Ovary (tissue), 9 donors: ENCODE measurements around the gene EXD3. TPM values are rescaled to one million over a fixed set of nuclear protein-coding genes. Genes with fewer than 3 reads are reported as not detected.

Source experiments
- DNase-seq, 5 donors: peaks; one replicate each; pipeline ENCODE4 v3.0.0-alpha.2; 2019 to 2020
- H3K27ac ChIP-seq, 2 donors: fragments of 200-600 bp; one replicate each; pipeline versions ENCODE4 v1.5.1 to v1.8.0; 2019 to 2022
- H3K27me3 ChIP-seq: fragments of 200-600 bp; one replicate; pipeline ENCODE4 v1.8.0; 2022
- H3K36me3 ChIP-seq: fragments of 200-600 bp; sonication (generic); one replicate; pipeline ENCODE4 v1.5.1; 2019
- H3K4me1 ChIP-seq: one replicate; pipeline ENCODE4 v1.8.1; 2013; ENCODE audit warnings: mild to moderate bottlenecking, moderate library complexity; ENCODE audit not compliant: insufficient read depth
- H3K4me3 ChIP-seq: fragments of 200-600 bp; sonication (generic); one replicate; pipeline ENCODE4 v1.5.1; 2017
- H3K9me3 ChIP-seq, 2 donors: fragments of 200-600 bp in 1 of 2; sonication (generic) in 1 of 2; one replicate each; pipeline versions ENCODE4 v1.5.1 to v1.8.1; 2013 to 2019; ENCODE audit warnings: mild to moderate bottlenecking in 1 of 2, moderate library complexity in 1 of 2
- EP300 ChIP-seq: sonication (generic); formaldehyde crosslinking; IDR thresholded peaks from one replicate; pipeline ENCODE4 v1.6.1; 2017; ENCODE audit warnings: antibody characterized with exemption
- POLR2A ChIP-seq: fragments of 450-650 bp; IDR thresholded peaks from one replicate; pipeline ENCODE4 v1.6.1; 2017; ENCODE audit warnings: antibody characterized with exemption, mild to moderate bottlenecking, moderate library complexity
- WGBS, 3 donors: extraction: QIAGEN DNeasy Blood & Tissue Kit in 1 of 3; methylation state at CpG; one replicate each; pipeline versions ENCODE4 v1.1.5 to v1.1.7; 2013 to 2017; 5-methylcytosine and 5-hydroxymethylcytosine counted together
- intact Hi-C, 4 donors: fragments of 100-400 bp; cut with DNase I; formaldehyde crosslinking; loops; one replicate each; pipeline versions ENCODE4 v1.11.0 to v1.15.1; 2022 to 2023
- polyA plus RNA-seq, 2 donors: library from polyadenylated mRNA; stranded (reverse); fragments of 200-250 nt in 1 of 2; fragments of 350-450 nt in 1 of 2; fragmentation: Illumina TruSeq in 1 of 2; extraction: RNeasy Lipid Tissue Mini Kit (QIAGEN cat#74804) in 1 of 2; gene quantifications; one replicate each; pipeline ENCODE4 v1.2.3, GENCODE V29; 2013 to 2014
- total RNA-seq, 7 donors: library from RNA; depleted of rRNA in 2 of 7; stranded (reverse); fragments of >200 nt in 2 of 7; fragmentation: NEBNext Ultra II Directional in 3 of 7; extraction: Animal tissue kit (Norgen Biotek cat#: 25700) in 3 of 7; gene quantifications; one replicate each; pipeline versions ENCODE4 v1.1.0 to v1.2.4, GENCODE V29; 2016 to 2023
- TF ChIP-seq, protein P1 (sequence below), 3 donors: fragments of 450-650 bp in 2 of 3; fragments of 200-600 bp in 1 of 3; IDR thresholded peaks; one replicate each; pipeline versions ENCODE4 v1.5.1 to v1.8.0; 2016 to 2022; ENCODE audit warnings: antibody characterized with exemption in 3 of 3, mild to moderate bottlenecking in 1 of 3
- donor health status: DM: no; HTN: no; CAD: no; lungs with moderate emphysema.
- donor health status: DM: no; HTN: no; CAD: no.
- donor health status: Bipolar disorder and iron deficiency.
- donor health status: DM: yes; HTN: yes; CAD: no.
- donor health status: DM: no; HTN: no; CAD: no.
- donor health status: DM: yes; HTN: yes; CAD: no.

The EXD3 gene
- total and polyA plus RNA-seq, 9 donors: 1.0 to 30.6 (median 23.4) TPM

GRCh38 chr9:137318602-137319001, 104.4 kb downstream of the EXD3 start:
- Histone ChIP-seq H3K4me1 (peaks cover 5% of the 10 kb centered on the region), H3K36me3 (no peaks in the 10 kb centered on the region), H3K4me3 (no peak overlapping the region), H3K27ac (no peak overlapping the region), H3K27me3 (no peaks in the 10 kb centered on the region), H3K9me3 (no peaks in the 10 kb centered on the region)
- peak in 1 of 5 donors; percentile 6 for DNase-seq
- WGBS, 3 donors: 75 to 78% (median 78%) methylated on average over 18 of the region's 18 CpGs
- TF ChIP-seq, protein P1, sequence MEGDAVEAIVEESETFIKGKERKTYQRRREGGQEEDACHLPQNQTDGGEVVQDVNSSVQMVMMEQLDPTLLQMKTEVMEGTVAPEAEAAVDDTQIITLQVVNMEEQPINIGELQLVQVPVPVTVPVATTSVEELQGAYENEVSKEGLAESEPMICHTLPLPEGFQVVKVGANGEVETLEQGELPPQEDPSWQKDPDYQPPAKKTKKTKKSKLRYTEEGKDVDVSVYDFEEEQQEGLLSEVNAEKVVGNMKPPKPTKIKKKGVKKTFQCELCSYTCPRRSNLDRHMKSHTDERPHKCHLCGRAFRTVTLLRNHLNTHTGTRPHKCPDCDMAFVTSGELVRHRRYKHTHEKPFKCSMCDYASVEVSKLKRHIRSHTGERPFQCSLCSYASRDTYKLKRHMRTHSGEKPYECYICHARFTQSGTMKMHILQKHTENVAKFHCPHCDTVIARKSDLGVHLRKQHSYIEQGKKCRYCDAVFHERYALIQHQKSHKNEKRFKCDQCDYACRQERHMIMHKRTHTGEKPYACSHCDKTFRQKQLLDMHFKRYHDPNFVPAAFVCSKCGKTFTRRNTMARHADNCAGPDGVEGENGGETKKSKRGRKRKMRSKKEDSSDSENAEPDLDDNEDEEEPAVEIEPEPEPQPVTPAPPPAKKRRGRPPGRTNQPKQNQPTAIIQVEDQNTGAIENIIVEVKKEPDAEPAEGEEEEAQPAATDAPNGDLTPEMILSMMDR (IDR thresholded peaks at IDR 0.05): no peak
- TF ChIP-seq EP300 (no peak), POLR2A (no peak)
- intact Hi-C loops: no loop called here

- H3K27me3 ChIP-seq: no peaks in the 10 kb centered on the region
- peak in 1 of 5 donors; percentile 12 for DNase-seq
- H3K36me3 ChIP-seq: no peaks in the 10 kb centered on the region
- H3K4me3 ChIP-seq: no peak overlapping the region
- peaks cover 5% of the 10 kb centered on the region for H3K4me1 ChIP-seq
- TF ChIP-seq EP300 (no peak), POLR2A (no peak)
- TF ChIP-seq, protein P1 (IDR thresholded peaks at IDR 0.05): no peak
- H3K9me3 ChIP-seq: no peaks in the 10 kb centered on the region
- intact Hi-C loops: no loop called here
- 67 to 77% (median 74%) methylated on average over 19 to 24 of the region's 24 CpGs for WGBS, 3 donors
- no peak overlapping the region for H3K27ac ChIP-seq
These were observed 105.0 kb downstream of the EXD3 start for GRCh38 chr9:137317718-137318511.

GRCh38 chr9:137317021-137317717, 105.8 kb downstream of the EXD3 start:
- H3K27ac ChIP-seq: no peak overlapping the region
- intact Hi-C loops: no loop called here

More at GRCh38 chr9:137317021-137317717, 105.8 kb downstream of the EXD3 start:
- TF ChIP-seq POLR2A (no peak), EP300 (no peak)
- TF ChIP-seq, protein P1 (IDR thresholded peaks at IDR 0.05): no peak
- no peaks in the 10 kb centered on the region for H3K9me3 ChIP-seq
- WGBS, 3 donors: 86 to 91% (median 88%) methylated on average over 13 to 19 of the region's 19 CpGs
- H3K27me3 ChIP-seq: no peaks in the 10 kb centered on the region
- H3K36me3 ChIP-seq: no peaks in the 10 kb centered on the region
- no peak overlapping the region for H3K4me3 ChIP-seq
- peak in 2 of 5 donors; percentile 7 for DNase-seq
- H3K4me1 ChIP-seq: peaks cover 5% of the 10 kb centered on the region
